K562 (cell line): ENCODE data around the gene OR10S1.

Experiments used
- FUS ChIP-seq: fragments of 200-400 bp; formaldehyde crosslinking; optimal IDR thresholded peaks from 2 replicates; pipeline ENCODE3; 2017; ENCODE audit warnings: low read depth, low read length
- MAFK ChIP-seq: IDR thresholded peaks from 2 replicates; pipeline ENCODE4 v1.6.1; 2011; ENCODE audit warnings: low read length, improper control_type of control experiment
- PRPF4 ChIP-seq: fragments of 200-400 bp; formaldehyde crosslinking; IDR thresholded peaks from one replicate; pipeline ENCODE4 v1.6.1; 2017; ENCODE audit warnings: low read length, low read depth, mild to moderate bottlenecking; ENCODE audit not compliant: insufficient read depth, poor library complexity, severe bottlenecking
- TF ChIP-seq, protein P1 (sequence below): fragments of 250-450 bp; sonication (Bioruptor Pico); IDR thresholded peaks from 2 replicates; pipeline ENCODE4 v1.8.0; 2022; ENCODE audit warnings: moderate library complexity, mild to moderate bottlenecking, inconsistent platforms
- TF ChIP-seq, protein P2 (sequence below), 3 experiments: IDR thresholded peaks in 2 of 3; conservative IDR thresholded peaks in 1 of 3; 2 replicates each; pipeline ENCODE4 v1.5.1; 2011 to 2012; ENCODE audit warnings: low read length in 3 of 3, mild to moderate bottlenecking in 3 of 3, control low read depth in 2 of 3, improper control_type of control experiment in 1 of 3, inconsistent platforms in 1 of 3, low read depth in 1 of 3, mixed read lengths in 1 of 3, moderate library complexity in 1 of 3; ENCODE audit not compliant: insufficient read depth in 2 of 3

DNA sequence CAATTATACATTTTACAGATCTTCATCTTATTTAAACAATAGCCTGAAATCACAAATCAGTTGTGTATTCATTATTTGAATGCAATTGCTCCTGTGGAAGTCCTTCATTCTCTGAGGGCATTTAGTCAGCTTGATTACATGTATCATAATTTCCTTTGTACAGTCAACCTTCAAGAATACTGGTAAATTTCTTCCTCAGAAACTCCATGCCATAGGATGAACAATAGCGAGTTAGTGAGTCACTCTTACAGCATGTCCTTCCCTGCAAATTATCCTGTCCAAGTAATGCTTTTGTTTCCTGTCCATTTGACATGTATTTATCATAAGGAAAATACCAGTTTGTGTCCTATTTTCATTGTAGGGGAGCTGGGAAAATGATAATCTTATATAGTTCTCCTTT, 3.8 kb downstream of the OR10S1 start:
- TF ChIP-seq MAFK: no peak
- TF ChIP-seq, protein P1, sequence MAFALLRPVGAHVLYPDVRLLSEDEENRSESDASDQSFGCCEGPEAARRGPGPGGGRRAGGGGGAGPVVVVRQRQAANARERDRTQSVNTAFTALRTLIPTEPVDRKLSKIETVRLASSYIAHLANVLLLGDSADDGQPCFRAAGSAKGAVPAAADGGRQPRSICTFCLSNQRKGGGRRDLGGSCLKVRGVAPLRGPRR (CRISPR knock-in tag): no peak
- TF ChIP-seq, protein P2, sequence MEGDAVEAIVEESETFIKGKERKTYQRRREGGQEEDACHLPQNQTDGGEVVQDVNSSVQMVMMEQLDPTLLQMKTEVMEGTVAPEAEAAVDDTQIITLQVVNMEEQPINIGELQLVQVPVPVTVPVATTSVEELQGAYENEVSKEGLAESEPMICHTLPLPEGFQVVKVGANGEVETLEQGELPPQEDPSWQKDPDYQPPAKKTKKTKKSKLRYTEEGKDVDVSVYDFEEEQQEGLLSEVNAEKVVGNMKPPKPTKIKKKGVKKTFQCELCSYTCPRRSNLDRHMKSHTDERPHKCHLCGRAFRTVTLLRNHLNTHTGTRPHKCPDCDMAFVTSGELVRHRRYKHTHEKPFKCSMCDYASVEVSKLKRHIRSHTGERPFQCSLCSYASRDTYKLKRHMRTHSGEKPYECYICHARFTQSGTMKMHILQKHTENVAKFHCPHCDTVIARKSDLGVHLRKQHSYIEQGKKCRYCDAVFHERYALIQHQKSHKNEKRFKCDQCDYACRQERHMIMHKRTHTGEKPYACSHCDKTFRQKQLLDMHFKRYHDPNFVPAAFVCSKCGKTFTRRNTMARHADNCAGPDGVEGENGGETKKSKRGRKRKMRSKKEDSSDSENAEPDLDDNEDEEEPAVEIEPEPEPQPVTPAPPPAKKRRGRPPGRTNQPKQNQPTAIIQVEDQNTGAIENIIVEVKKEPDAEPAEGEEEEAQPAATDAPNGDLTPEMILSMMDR (IDR thresholded peaks at IDR 0.05 in 2 of 3, conservative IDR thresholded peaks at IDR 0.05 in 1 of 3; ENCODE audit: insufficient read depth in 2 of 3, low read depth in 1 of 3, low read length in 3 of 3): no peak
- TF ChIP-seq PRPF4: no peak
- TF ChIP-seq FUS: no peak
